Calu3 (cell line): ENCODE measurements around the gene LHFPL6. TPM values are rescaled to one million over a fixed set of nuclear protein-coding genes. Genes with fewer than 3 reads are reported as not detected.

ENCODE experiments used
- BruUV-seq: library from RNA; stranded (reverse); fragments of 400-500 nt; replicated peaks from 2 replicates; lab custom pipeline; 2021; lab: Mats Ljungman, UMichigan
- CTCF ChIA-PET: fragments of 300-600 bp; sonication (Branson Sonifier 250); formaldehyde crosslinking; loops from one replicate; lab custom pipeline; 2022; ENCODE audit warnings: antibody characterized with exemption; lab: Charles Lee
- DNase-seq: peaks from one replicate; pipeline ENCODE4 v3.0.0; 2022
- H3K27ac Mint-ChIP-seq: one replicate; pipeline ENCODE4 v1.8.0; 2022; ENCODE audit warnings: mixed read lengths; ENCODE audit not compliant: unreplicated experiment
- H3K27me3 Mint-ChIP-seq: one replicate; pipeline ENCODE4 v1.8.0; 2022; ENCODE audit warnings: mixed read lengths; ENCODE audit not compliant: unreplicated experiment
- H3K36me3 Mint-ChIP-seq: one replicate; pipeline ENCODE4 v1.8.0; 2022; ENCODE audit warnings: mild to moderate bottlenecking, moderate library complexity, mixed read lengths; ENCODE audit not compliant: insufficient read depth, unreplicated experiment
- H3K4me1 Mint-ChIP-seq: one replicate; pipeline ENCODE4 v1.8.0; 2022; ENCODE audit warnings: mild to moderate bottlenecking, low read depth, mixed read lengths; ENCODE audit not compliant: unreplicated experiment
- H3K4me3 Mint-ChIP-seq: one replicate; pipeline ENCODE4 v1.8.0; 2022; ENCODE audit warnings: mild to moderate bottlenecking, low read depth, moderate library complexity, mixed read lengths; ENCODE audit not compliant: unreplicated experiment
- H3K9me3 Mint-ChIP-seq: one replicate; pipeline ENCODE4 v1.8.0; 2022; ENCODE audit warnings: low read depth, mixed read lengths; ENCODE audit not compliant: unreplicated experiment
- CTCF ChIP-seq: fragments of 200-600 bp; IDR thresholded peaks from one replicate; pipeline ENCODE4 v1.8.0; 2022; ENCODE audit warnings: antibody characterized with exemption; ENCODE audit not compliant: unreplicated experiment
- intact Hi-C: fragments of 100-400 bp; cut with micrococcal nuclease; formaldehyde crosslinking; loops from one replicate; pipeline ENCODE4 v1.10.0; 2022; ENCODE audit not compliant: unreplicated experiment
- total RNA-seq: library from RNA; stranded (reverse); gene quantifications from 2 replicates; pipeline ENCODE4 v1.2.3, GENCODE V29; 2022

The LHFPL6 gene
- total RNA-seq, 1 experiment from 2014 or later: not detected

GRCh38 chr13:39585219-39585618 lies 17.8 kb downstream of the LHFPL6 start:
- CTCF ChIA-PET: no interaction called here
- DNase-seq: no peak
- BruUV-seq: no TSS peak
- peaks cover 6% of the 10 kb centered on the region for H3K4me1 Mint-ChIP-seq
- intact Hi-C loops: no loop called here
- no peaks in the 10 kb centered on the region for H3K27me3 Mint-ChIP-seq
- TF ChIP-seq CTCF: no peak
- no peak overlapping the region for H3K4me3 Mint-ChIP-seq
- H3K27ac Mint-ChIP-seq: no peak overlapping the region
- no peaks in the 10 kb centered on the region for H3K9me3 Mint-ChIP-seq
- H3K36me3 Mint-ChIP-seq: no peaks in the 10 kb centered on the region

DNA sequence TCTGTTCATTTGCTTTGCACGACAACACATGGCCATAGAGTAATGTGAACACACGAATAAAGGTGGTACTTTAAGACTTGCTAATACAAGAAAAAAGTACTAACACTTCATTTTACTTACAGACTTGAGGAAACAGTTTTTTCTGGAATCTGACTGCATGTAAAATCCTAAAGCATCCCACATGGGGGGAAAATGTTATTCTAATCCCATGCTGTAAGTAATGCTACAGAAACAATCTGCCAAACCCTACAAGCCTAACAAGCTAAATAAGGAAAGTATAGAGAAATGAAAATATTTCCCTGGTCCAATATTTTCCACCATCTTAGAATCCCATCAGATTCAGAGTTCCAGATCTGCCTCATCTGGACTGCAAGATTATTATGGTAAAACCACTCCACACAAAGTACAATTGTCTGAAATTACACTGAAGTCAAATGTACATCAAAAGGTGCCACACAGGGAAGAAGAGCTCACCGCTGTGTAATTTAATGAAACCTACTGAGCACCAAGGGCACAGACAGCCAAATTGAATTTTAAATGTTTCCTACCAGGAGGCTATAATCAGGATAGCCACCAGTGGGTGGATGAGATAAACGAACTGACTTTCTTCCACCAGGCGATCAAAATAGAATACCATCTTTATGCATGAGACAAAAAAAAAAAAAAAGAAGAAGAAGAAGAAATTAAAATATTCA lies 22.0 kb downstream of the LHFPL6 start:
- intact Hi-C loops: no loop called here
- BruUV-seq: no TSS peak
- TF ChIP-seq CTCF: no peak
- Mint-ChIP-seq H3K27ac (no peak overlapping the region), H3K27me3 (no peaks in the 10 kb centered on the region), H3K4me1 (peaks cover 6% of the 10 kb centered on the region), H3K36me3 (no peaks in the 10 kb centered on the region), H3K4me3 (no peak overlapping the region), H3K9me3 (no peaks in the 10 kb centered on the region)
- DNase-seq: no peak
- CTCF ChIA-PET: no interaction called here

DNA sequence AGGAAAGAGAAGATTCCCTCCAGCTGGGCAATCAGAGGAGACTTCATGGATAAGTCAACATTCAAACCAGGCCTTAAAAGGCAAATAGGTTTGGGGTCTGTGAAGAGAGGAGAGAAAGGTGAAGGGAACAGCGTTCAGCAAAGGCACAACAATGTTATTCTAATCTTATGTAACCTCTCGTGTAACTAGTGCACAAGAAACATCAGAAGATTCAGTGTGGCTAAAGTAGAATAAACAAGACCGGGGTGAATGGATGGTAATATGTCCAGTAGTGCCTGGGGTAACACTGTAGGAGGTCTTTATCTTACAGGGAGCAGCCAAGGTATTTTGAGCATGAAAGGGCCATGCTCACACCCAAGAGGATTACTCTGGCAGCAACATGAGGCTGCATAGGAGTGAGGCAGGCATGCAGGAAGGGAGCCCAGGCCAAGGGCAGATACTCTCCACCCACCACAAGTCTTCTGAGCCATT lies 24.1 kb downstream of the LHFPL6 start:
- Mint-ChIP-seq H3K4me3 (no peak overlapping the region), H3K36me3 (no peaks in the 10 kb centered on the region), H3K4me1 (peaks cover 3% of the 10 kb centered on the region), H3K27me3 (no peaks in the 10 kb centered on the region), H3K9me3 (no peaks in the 10 kb centered on the region), H3K27ac (no peak overlapping the region)
- intact Hi-C loops: no loop called here
- no peak for TF ChIP-seq CTCF
- CTCF ChIA-PET: no interaction called here
- no peak for DNase-seq
- no TSS peak for BruUV-seq

GRCh38 chr13:39577838-39578491 lies 25.0 kb downstream of the LHFPL6 start:
- no peaks in the 10 kb centered on the region for H3K4me1 Mint-ChIP-seq
- CTCF ChIA-PET: no interaction called here
- intact Hi-C loops: no loop called here

More at GRCh38 chr13:39577838-39578491, 25.0 kb downstream of the LHFPL6 start:
- no peak overlapping the region for H3K27ac Mint-ChIP-seq
- no peak for DNase-seq
- TF ChIP-seq CTCF: no peak
- H3K9me3 Mint-ChIP-seq: no peaks in the 10 kb centered on the region
- H3K27me3 Mint-ChIP-seq: no peaks in the 10 kb centered on the region
- BruUV-seq: no TSS peak
- no peak overlapping the region for H3K4me3 Mint-ChIP-seq
- H3K36me3 Mint-ChIP-seq: no peaks in the 10 kb centered on the region
